GM10266 (cell line): ENCODE results near the gene KRTAP5-7.

Experiments used
- DNase-seq: peaks from one replicate; pipeline ENCODE4 v3.0.0; 2012; ENCODE audit errors: extremely low spot score
- TF ChIP-seq, protein P1 (sequence below): IDR thresholded peaks from 2 replicates; pipeline ENCODE4 v1.5.1; 2012; ENCODE audit warnings: mild to moderate bottlenecking, low read depth; ENCODE audit not compliant: control insufficient read depth, insufficient read depth; ENCODE audit errors: missing control alignments

KRTAP5-7 gene

DNA sequence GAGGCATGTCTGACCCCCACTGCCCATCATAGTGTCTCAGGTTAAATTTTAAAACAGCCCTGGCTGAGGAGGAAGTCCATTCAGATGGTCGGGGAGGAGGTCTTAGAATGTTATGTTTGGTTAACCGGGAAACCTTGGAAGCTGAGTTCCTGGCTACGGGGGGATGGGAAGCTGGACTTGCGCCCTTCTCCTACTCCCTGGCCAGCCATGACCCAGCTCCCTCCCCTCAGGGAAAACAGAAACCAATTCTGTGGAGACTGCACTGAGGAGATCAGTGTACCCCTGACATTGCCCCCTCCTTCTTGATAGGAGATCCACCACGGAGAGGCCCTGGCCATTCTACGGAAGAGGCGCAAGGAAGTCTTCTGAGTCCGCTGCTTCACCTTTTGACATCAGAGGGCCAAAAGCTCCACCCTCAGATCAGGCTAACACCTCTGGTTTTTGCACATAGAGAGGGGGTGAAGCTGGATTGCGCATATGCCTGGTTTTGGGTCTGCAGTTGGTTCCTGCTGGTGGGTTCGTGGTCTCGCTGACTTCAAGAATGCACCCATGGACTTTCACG lies 18.4 kb downstream of the KRTAP5-7 start:
- no peak for DNase-seq
- TF ChIP-seq, protein P1, sequence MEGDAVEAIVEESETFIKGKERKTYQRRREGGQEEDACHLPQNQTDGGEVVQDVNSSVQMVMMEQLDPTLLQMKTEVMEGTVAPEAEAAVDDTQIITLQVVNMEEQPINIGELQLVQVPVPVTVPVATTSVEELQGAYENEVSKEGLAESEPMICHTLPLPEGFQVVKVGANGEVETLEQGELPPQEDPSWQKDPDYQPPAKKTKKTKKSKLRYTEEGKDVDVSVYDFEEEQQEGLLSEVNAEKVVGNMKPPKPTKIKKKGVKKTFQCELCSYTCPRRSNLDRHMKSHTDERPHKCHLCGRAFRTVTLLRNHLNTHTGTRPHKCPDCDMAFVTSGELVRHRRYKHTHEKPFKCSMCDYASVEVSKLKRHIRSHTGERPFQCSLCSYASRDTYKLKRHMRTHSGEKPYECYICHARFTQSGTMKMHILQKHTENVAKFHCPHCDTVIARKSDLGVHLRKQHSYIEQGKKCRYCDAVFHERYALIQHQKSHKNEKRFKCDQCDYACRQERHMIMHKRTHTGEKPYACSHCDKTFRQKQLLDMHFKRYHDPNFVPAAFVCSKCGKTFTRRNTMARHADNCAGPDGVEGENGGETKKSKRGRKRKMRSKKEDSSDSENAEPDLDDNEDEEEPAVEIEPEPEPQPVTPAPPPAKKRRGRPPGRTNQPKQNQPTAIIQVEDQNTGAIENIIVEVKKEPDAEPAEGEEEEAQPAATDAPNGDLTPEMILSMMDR = no peak

DNA sequence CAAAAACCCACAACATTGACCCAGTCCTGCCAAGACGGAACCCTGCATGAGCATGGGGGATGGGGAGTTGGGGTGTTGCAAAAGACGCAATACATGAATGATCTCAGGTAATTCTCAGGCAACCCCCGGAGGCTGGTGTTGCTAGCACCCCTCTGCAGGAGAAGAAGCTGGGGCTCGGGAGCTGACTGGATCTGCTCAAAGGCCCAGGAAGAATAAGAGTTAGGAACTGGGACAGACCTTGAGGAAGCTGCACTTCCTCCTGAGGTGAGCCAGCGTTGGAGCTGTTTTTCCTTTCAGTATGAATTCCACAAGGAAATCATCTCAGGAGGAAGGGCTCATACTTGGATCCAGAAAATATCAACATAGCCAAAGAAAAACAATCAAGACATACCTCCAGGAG lies 21.1 kb downstream of the KRTAP5-7 start, which contains the start of gene KRTAP5-9:
TSS of gene KRTAP5-9 (plus strand) at position 301 of the 400 bp plus-strand sequence. CDS start 238 bp downstream, outside the sequence.
- TF ChIP-seq, protein P1 = no peak
- DNase-seq = no peak

DNA sequence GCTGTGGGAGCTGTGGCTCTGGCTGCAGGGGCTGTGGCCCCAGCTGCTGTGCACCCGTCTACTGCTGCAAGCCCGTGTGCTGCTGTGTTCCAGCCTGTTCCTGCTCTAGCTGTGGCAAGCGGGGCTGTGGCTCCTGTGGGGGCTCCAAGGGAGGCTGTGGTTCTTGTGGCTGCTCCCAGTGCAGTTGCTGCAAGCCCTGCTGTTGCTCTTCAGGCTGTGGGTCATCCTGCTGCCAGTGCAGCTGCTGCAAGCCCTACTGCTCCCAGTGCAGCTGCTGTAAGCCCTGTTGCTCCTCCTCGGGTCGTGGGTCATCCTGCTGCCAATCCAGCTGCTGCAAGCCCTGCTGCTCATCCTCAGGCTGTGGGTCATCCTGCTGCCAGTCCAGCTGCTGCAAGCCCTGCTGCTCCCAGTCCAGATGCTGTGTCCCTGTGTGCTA lies 21.7 kb downstream of the KRTAP5-7 start:
- TF ChIP-seq, protein P1 = no peak
- DNase-seq = no peak

DNA sequence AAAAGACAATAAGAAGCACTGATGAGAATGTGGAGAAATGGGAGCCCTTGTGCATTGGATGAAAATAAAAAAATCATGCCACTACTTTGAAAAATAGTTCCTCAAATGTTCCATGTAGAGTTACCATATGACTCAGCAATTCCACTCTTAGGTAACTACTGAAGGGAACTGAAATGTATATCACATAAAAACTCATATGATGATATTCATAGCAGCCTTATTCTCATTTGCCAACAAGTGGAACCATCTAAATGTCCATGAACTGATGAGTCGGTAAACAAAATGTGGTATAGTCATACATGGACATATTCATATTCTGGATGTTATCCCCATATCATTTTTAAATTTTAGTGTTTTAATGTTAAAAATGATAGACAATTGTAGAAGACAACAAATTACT lies 24.6 kb downstream of the KRTAP5-7 start:
- DNase-seq = no peak
- TF ChIP-seq, protein P1 = no peak

DNA sequence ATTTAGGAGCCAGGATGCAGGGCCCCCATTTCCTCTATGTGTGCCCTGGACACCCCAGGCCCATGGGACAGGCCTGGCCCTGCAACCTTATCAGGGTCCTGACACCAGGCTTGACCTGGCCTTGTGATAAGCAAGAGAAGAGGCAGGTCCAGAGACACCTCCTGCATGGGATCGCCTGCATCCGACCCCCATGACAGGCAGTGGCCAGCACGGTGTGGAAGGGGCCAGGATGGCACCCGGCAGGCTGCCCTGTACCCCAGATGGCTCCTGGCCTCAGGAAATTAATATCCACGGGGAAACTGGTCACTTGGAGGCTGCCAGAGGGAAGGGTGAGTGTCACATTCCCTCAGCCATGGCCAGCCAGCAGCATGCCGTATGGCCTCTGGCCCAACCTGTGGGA lies 27.9 kb downstream of the KRTAP5-7 start:
- TF ChIP-seq, protein P1 = no peak
- no peak for DNase-seq

DNA sequence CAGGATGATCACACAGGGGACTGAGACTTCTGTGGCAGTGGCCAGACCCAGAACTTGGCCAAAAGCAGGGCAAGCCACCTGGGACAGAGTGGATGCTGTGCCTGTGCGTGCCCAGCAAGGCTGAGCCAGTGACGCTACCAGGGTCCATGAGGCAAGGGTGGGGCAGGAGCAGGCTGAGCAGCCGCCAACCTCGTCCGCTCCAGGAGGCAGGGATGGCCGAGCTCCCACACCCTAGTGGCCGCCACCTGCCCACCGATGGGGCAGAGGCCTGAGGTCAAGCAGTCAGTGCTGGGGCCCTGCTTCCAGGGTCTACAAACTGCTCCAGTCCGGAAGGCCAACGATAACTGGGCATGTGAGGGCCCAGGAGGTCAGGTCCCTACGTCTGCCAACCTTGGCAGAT lies 28.4 kb downstream of the KRTAP5-7 start:
- TF ChIP-seq, protein P1 = no peak
- DNase-seq = no peak

DNA sequence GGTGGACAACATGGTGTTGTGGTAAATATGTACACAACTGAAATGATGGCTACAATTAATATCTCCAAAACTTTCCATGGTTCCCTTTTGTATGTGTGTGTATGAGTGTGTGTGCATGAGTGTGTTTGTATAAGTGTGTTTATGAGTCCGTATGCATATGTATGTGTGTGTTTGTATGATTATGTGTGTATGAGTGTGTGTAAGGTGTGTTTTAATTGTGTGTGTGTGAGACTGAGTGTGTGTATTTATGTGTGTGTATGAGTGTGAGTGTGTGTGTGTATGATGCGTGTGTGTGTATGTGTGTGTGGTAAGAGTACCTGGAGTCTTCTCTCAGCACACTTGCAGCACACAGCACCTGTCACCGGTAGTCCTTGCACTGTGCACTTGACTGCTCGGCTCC lies 29.0 kb downstream of the KRTAP5-7 start:
- TF ChIP-seq, protein P1 = no peak

More for the DNA sequence above, 29.0 kb downstream of the KRTAP5-7 start:
- DNase-seq = no peak
